Measurements from ENCODE around the gene ZNF75A. TPM values are rescaled to one million over a fixed set of nuclear protein-coding genes. Genes with fewer than 3 reads are reported as not detected.
A peak's percentile ranks its signal among the peaks of the same experiment; 100 is the strongest.

ZNF75A gene
- 36.3 and 66.8 TPM in 2 replicates for total RNA-seq (2011; cell fraction: chromatin; rRNA removed; ENCODE audit: low replicate concordance)
- 23.4 and 28.7 TPM in 2 replicates for total RNA-seq (2011; cell fraction: nucleolus; rRNA removed)
- total RNA-seq (2011; cell fraction: nucleoplasm; rRNA removed): 36.6 and 52.4 TPM in 2 replicates
- total RNA-seq (2014; rRNA removed) (14.0 and 15.8 TPM in 2 replicates), total RNA-seq (2014; rRNA removed; fragmentation: Illumina TruSeq; extraction: Trizol) (23.2 and 26.2 TPM in 2 replicates), total RNA-seq (2015; rRNA removed; fragmentation: Illumina TruSeq; extraction: Trizol) (15.8 and 17.1 TPM in 2 replicates), total RNA-seq (2021) (13.9 and 14.2 TPM in 2 replicates), polyA plus RNA-seq (2011; rRNA removed) (13.9 and 20.8 TPM in 2 replicates), polyA plus RNA-seq (2014; fragmentation: Illumina TruSeq; extraction: Trizol) (21.2 and 24.5 TPM in 2 replicates), polyA plus RNA-seq (2014; fragmentation: Nextera tagmentation; extraction: Ambion mirVana) (10 to 100 TPM in 1 of 2 experiments, 1 to 10 TPM in 1; 7.2 to 10.1 TPM), polyA plus RNA-seq (2014; rRNA removed) (15.8 and 18.6 TPM in 2 replicates), polyA minus RNA-seq (2011; rRNA and poly(A)+ RNA removed) (16.0 and 17.9 TPM in 2 replicates), Bru-seq, nascent RNA (percentile 68 among the genes with signal in this experiment), BruChase-seq, experiment 1, labeled RNA remaining after a 2-hour chase (percentile 73 among the genes with signal in this experiment), BruChase-seq, experiment 2, labeled RNA remaining after a 6-hour chase (percentile 72 among the genes with signal in this experiment)
- 4.4 and 5.7 TPM in 2 replicates for polyA plus RNA-seq (2011; cell fraction: cytosol; rRNA removed)
- polyA plus RNA-seq (2011; cell fraction: nucleus; rRNA removed): 14.2 and 18.7 TPM in 2 replicates
- 10.5 and 12.1 TPM in 2 replicates for polyA plus RNA-seq (2012)
- polyA minus RNA-seq (2011; cell fraction: cytosol; rRNA and poly(A)+ RNA removed): 5.2 and 6.5 TPM in 2 replicates
- polyA minus RNA-seq (2011; cell fraction: nucleus; rRNA and poly(A)+ RNA removed): 10.2 and 12.6 TPM in 2 replicates
- long read RNA-seq, experiment 1, partial matches to known transcripts: 6 of 28 reads
- long read RNA-seq, experiment 1, other reads (novel, unspliced or antisense): 18 of 28 reads
- long read RNA-seq, experiment 2, partial matches to known transcripts: 3 of 5 reads
- long read RNA-seq, experiment 2, other reads (novel, unspliced or antisense): 2 of 5 reads
- long read RNA-seq, experiment 3, partial matches to known transcripts: 3 of 12 reads
- long read RNA-seq, experiment 3, other reads (novel, unspliced or antisense): 7 of 12 reads

GRCh38 chr16:3305109-3306068, at the start of gene ZNF75A, which contains the start of gene TIGD7:
ZNF75A (plus strand) TSS chr16:3305497; CDS start chr16:3308429, 2,932 bp downstream.
TIGD7 (minus strand) TSS chr16:3305430; CDS start chr16:3300614, 4,816 bp downstream.
- 10% methylated on average over 97 of the region's 103 CpGs for WGBS (ENCODE audit: insufficient coverage, low coverage, missing lambda C conversion rate)
- peak; percentile 89 for FAIRE-seq
- TSS peak; percentile 51 for BruUV-seq (replicated peaks)
- TF ChIP-seq MTA2 (IDR thresholded peaks at IDR 0.05; ENCODE audit: low read depth) (no peak), SAP30 (IDR thresholded peaks at IDR 0.05; ENCODE audit: borderline replicate concordance, insufficient read depth, low read depth, low read length, poor library complexity, severe bottlenecking) (peak; percentile 72), NFYB (IDR thresholded peaks at IDR 0.05; ENCODE audit: extremely low read depth, insufficient read length) (no peak), COPS2 (conservative IDR thresholded peaks at IDR 0.05) (no peak), STAT5A (IDR thresholded peaks at IDR 0.05; ENCODE audit: borderline replicate concordance, low read length) (0 out of 2 replicates have a peak, but pooled peaks have one; percentile 6), ZHX1 (conservative IDR thresholded peaks at IDR 0.05; ENCODE audit: low read length) (no peak), SP2 (IDR thresholded peaks at IDR 0.05; ENCODE audit: extremely low read depth, low read depth, low read length, poor library complexity, severe bottlenecking) (peak; percentile 48), KAT7 (CRISPR knock-in tag; IDR thresholded peaks at IDR 0.05; ENCODE audit: borderline replicate concordance) (0 out of 2 replicates have a peak, but pooled peaks have one; percentile 28), ZNF785 (CRISPR knock-in tag; IDR thresholded peaks at IDR 0.05) (no peak)

More at GRCh38 chr16:3305109-3306068, at the start of gene ZNF75A, which contains the start of gene TIGD7:
- Histone ChIP-seq H3K27ac (ENCODE audit: extremely low read depth, low read depth, low read length) (peak within 1 kb of the TSS; percentile 94), H3K4me3 (peak within 1 kb of the TSS; percentile 73), H3K9me3 (replicated peaks; ENCODE audit: control insufficient read depth, insufficient read depth, low read depth, low read length) (peaks cover 24% of the 10 kb centered on the region), H3K9me1 (ENCODE audit: control insufficient read depth, insufficient read depth, low read length) (no peaks in the 10 kb centered on the region), H3K36me3 (ENCODE audit: control insufficient read depth, insufficient read depth, low read length) (peaks cover 15% of the 10 kb centered on the region), H3K4me2 (ENCODE audit: insufficient read depth, low read length) (peak within 1 kb of the TSS; percentile 78), H4K20me1 (replicated peaks; ENCODE audit: control insufficient read depth, insufficient read depth, low read length) (no peaks in the 10 kb centered on the region), H2AFZ (ENCODE audit: low read depth, low read length) (peak within 1 kb of the TSS; percentile 95), H3K9ac (ENCODE audit: insufficient read depth in 1 of 2, low read depth in 2 of 2, low read length in 2 of 2) (peak within 1 kb of the TSS; percentile 87 to 95), H3K79me2 (ENCODE audit: control insufficient read depth, insufficient read depth, low read length) (peaks cover 13% of the 10 kb centered on the region), H3K4me1 (replicated peaks in 1 of 2; ENCODE audit: control insufficient read depth in 2 of 2, insufficient read depth in 2 of 2, low read length in 2 of 2) (peaks cover 0 to 16% of the 10 kb centered on the region in 2 experiments; a peak in 4 of 5 replicates), H3K27me3 (ENCODE audit: control insufficient read depth in 2 of 2, insufficient read depth in 2 of 2, low read length in 2 of 2) (no peaks in the 10 kb centered on the region)
- in situ Hi-C loops (cut with MboI): no loop called here
- DNase-seq (ENCODE audit: extremely low read depth in 1 of 4, low spot score in 3 of 4) (peak; percentile 81 to 91 (median 84)), ATAC-seq (peak; percentile 99)
- intact Hi-C loops (cut with micrococcal nuclease): loop anchor here (10.0 kb wide), 1 partner anchor 99 kb away; the partner anchor contains the start of genes ZNF174 and ZSCAN32
- CTCF ChIA-PET (ENCODE audit: low intra/inter-chr PET ratio): no interaction called here
- POLR2A ChIA-PET: interaction anchor here (0.6 to 2.0 kb wide), 11 partner anchors 11 to 242 kb away, joined by 3 to 7 read pairs (median 5); partner anchors contain the start of genes ZNF174, ZNF213, ZNF263 and ZSCAN32
